Panc1 (cell line): ENCODE measurements around the gene CEP41. TPM values are rescaled to one million over a fixed set of nuclear protein-coding genes. Genes with fewer than 3 reads are reported as not detected.

Experiments
- ATAC-seq: fragments of 200-7000 bp; cut with Tn5 transposase; 2 replicates; pipeline ENCODE4 v1.9.1; 2020; ENCODE audit warnings: mild to moderate bottlenecking, moderate library complexity
- BruUV-seq: library from RNA; stranded (reverse); fragments of 400-500 nt; replicated peaks from 2 replicates; lab custom pipeline; 2021; lab: Mats Ljungman, UMichigan
- CTCF ChIA-PET: fragments of 300-600 bp; sonication (Branson Sonifier 250); formaldehyde crosslinking; loops from one replicate; lab custom pipeline; 2022; ENCODE audit warnings: antibody characterized with exemption; lab: Charles Lee
- POLR2A ChIA-PET: fragments of 300-600 bp; sonication (Branson Sonifier 250); formaldehyde crosslinking; loops from one replicate; lab custom pipeline; 2022; ENCODE audit warnings: antibody characterized with exemption; lab: Charles Lee
- DNase-seq: peaks from one replicate; pipeline ENCODE4 v3.0.0-alpha.2; 2010; ENCODE audit warnings: low read depth, low spot score
- H3K27ac ChIP-seq: 2 replicates; pipeline ENCODE4 v1.5.1; 2011; ENCODE audit warnings: mild to moderate bottlenecking, low read length, inconsistent platforms
- H3K27me3 ChIP-seq: fragments of 200-500 bp; sonication (Bioruptor generic); 2 replicates; pipeline ENCODE4 v1.6.0; 2014; ENCODE audit warnings: low read length, inconsistent platforms; ENCODE audit not compliant: control insufficient read depth, insufficient read depth
- H3K36me3 ChIP-seq: fragments of 200-500 bp; sonication (Bioruptor generic); 2 replicates; pipeline ENCODE4 v1.5.1; 2014; ENCODE audit warnings: inconsistent platforms, mild to moderate bottlenecking, low read length, moderate library complexity; ENCODE audit not compliant: control insufficient read depth, insufficient read depth
- H3K4me1 ChIP-seq: 2 replicates; pipeline ENCODE4 v1.5.1; 2011; ENCODE audit warnings: inconsistent platforms, mild to moderate bottlenecking, low read length, moderate library complexity; ENCODE audit not compliant: control insufficient read depth, insufficient read depth
- H3K4me3 ChIP-seq, 2 experiments: 2 replicates each; pipeline ENCODE4 v1.5.1; 2011 to 2012; ENCODE audit warnings: low read depth in 2 of 2, low read length in 2 of 2, mild to moderate bottlenecking in 2 of 2, inconsistent platforms in 1 of 2, moderate library complexity in 1 of 2
- H3K9me3 ChIP-seq: fragments of 200-500 bp; sonication (Bioruptor generic); 2 replicates; pipeline ENCODE4 v1.5.1; 2014; ENCODE audit warnings: low read depth, mild to moderate bottlenecking, inconsistent platforms, low read length, moderate library complexity; ENCODE audit not compliant: control insufficient read depth, insufficient read depth
- POLR2AphosphoS5 ChIP-seq: IDR thresholded peaks from 2 replicates; pipeline ENCODE4 v1.6.1; 2012; ENCODE audit warnings: mild to moderate bottlenecking, low read depth, low read length, moderate library complexity
- REST ChIP-seq, 2 experiments: IDR thresholded peaks; 2 replicates each; pipeline ENCODE4 v1.6.1; 2011 to 2012; ENCODE audit warnings: low read depth in 2 of 2, control low read depth in 1 of 2, low read length in 1 of 2, mild to moderate bottlenecking in 1 of 2, moderate library complexity in 1 of 2; ENCODE audit not compliant: insufficient read depth in 1 of 2
- SIN3A ChIP-seq: IDR thresholded peaks from 2 replicates; pipeline ENCODE4 v1.6.1; 2012; ENCODE audit warnings: low read depth, mild to moderate bottlenecking, low read length, moderate library complexity, borderline replicate concordance; ENCODE audit not compliant: insufficient read depth
- TCF7L2 ChIP-seq: IDR thresholded peaks from 2 replicates; pipeline ENCODE4 v1.6.1; 2011; ENCODE audit warnings: mild to moderate bottlenecking, low read depth, low read length, inconsistent platforms
- in situ Hi-C: cut with HindIII; loops from 2 replicates; pipeline ENCODE4 v1.10.0; 2016; ENCODE audit warnings: low sequenced_read_pairs, low pct_unique_long_range_greater_than_20kb
- intact Hi-C: fragments of 100-400 bp; cut with micrococcal nuclease; formaldehyde crosslinking; loops from one replicate; pipeline ENCODE4 v1.10.0; 2022; ENCODE audit not compliant: unreplicated experiment
- total RNA-seq: library from RNA; stranded (reverse); gene quantifications from one replicate; pipeline ENCODE4 v1.2.1, GENCODE V29; 2021; ENCODE audit not compliant: unreplicated experiment
- TF ChIP-seq, protein P1 (sequence below): fragments of 450-650 bp; IDR thresholded peaks from 2 replicates; pipeline ENCODE4 v1.5.1; 2017; ENCODE audit warnings: mild to moderate bottlenecking

CEP41 gene
- total RNA-seq, 1 experiment from 2014 or later = 13.2 TPM

GRCh38 chr7:130419658-130420057, 21.2 kb downstream of the CEP41 start:
- Histone ChIP-seq H3K4me3 (no peak overlapping the region), H3K27me3 (no peaks in the 10 kb centered on the region), H3K27ac (no peak overlapping the region), H3K9me3 (no peaks in the 10 kb centered on the region), H3K36me3 (no peaks in the 10 kb centered on the region), H3K4me1 (no peaks in the 10 kb centered on the region)
- TF ChIP-seq POLR2AphosphoS5 (no peak), TCF7L2 (no peak), REST (IDR thresholded peaks at IDR 0.05; ENCODE audit: insufficient read depth in 1 of 2, low read depth in 2 of 2, low read length in 1 of 2) (no peak)
- ATAC-seq (no peak), DNase-seq (no peak)
- intact Hi-C loops (no loop called here), in situ Hi-C loops (no loop called here)
- ChIA-PET POLR2A (no interaction called here), CTCF (interaction anchor here (0.6 kb wide), 1 partner anchor 1861 kb away, joined by 5 read pairs; no protein-coding TSS in a partner anchor)
- BruUV-seq = no TSS peak

GRCh38 chr7:130418306-130418705, 22.5 kb downstream of the CEP41 start:
- no peak for ATAC-seq
- no peaks in the 10 kb centered on the region for H3K4me1 ChIP-seq
- DNase-seq = no peak
- POLR2A ChIA-PET = no interaction called here
- BruUV-seq = no TSS peak
- in situ Hi-C loops (no loop called here), intact Hi-C loops (no loop called here)
- no peak overlapping the region for H3K4me3 ChIP-seq
- H3K27me3 ChIP-seq = no peaks in the 10 kb centered on the region
- no peaks in the 10 kb centered on the region for H3K36me3 ChIP-seq
- H3K9me3 ChIP-seq = no peaks in the 10 kb centered on the region
- TF ChIP-seq POLR2AphosphoS5 (no peak), SIN3A (no peak), TCF7L2 (no peak), REST (IDR thresholded peaks at IDR 0.05; ENCODE audit: insufficient read depth in 1 of 2, low read depth in 2 of 2, low read length in 1 of 2) (no peak)
- TF ChIP-seq, protein P1, sequence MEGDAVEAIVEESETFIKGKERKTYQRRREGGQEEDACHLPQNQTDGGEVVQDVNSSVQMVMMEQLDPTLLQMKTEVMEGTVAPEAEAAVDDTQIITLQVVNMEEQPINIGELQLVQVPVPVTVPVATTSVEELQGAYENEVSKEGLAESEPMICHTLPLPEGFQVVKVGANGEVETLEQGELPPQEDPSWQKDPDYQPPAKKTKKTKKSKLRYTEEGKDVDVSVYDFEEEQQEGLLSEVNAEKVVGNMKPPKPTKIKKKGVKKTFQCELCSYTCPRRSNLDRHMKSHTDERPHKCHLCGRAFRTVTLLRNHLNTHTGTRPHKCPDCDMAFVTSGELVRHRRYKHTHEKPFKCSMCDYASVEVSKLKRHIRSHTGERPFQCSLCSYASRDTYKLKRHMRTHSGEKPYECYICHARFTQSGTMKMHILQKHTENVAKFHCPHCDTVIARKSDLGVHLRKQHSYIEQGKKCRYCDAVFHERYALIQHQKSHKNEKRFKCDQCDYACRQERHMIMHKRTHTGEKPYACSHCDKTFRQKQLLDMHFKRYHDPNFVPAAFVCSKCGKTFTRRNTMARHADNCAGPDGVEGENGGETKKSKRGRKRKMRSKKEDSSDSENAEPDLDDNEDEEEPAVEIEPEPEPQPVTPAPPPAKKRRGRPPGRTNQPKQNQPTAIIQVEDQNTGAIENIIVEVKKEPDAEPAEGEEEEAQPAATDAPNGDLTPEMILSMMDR = no peak
- CTCF ChIA-PET = no interaction called here
- no peak overlapping the region for H3K27ac ChIP-seq
